ENCODE data around the gene MPZL3. TPM values are rescaled to one million over a fixed set of nuclear protein-coding genes. Genes with fewer than 3 reads are reported as not detected.
"Not testable (repeated sequence)": the region's sequence is repeated elsewhere in the genome, so short reads cannot be mapped to it uniquely, and the experiment has no call there.

The MPZL3 gene
- total RNA-seq, 1 experiment from 2014 or later, result not detected

- Histone ChIP-seq H3K9me3 (replicated peaks) (no peaks in the 10 kb centered on the region), H3K27ac (no peak overlapping the region), H3K27me3 (replicated peaks) (no peaks in the 10 kb centered on the region; the same call in 1 of the 2 replicates), H3K36me3 (no peaks in the 10 kb centered on the region), H3K4me3 (no peak overlapping the region), H3K4me1 (replicated peaks) (no peaks in the 10 kb centered on the region)
- DNase-seq (ENCODE audit: low read depth in 1 of 2, low spot score in 2 of 2), result no peak
Measured at GRCh38 chr11:118206391-118207031, 45.7 kb downstream of the MPZL3 start.

GRCh38 chr11:118205606-118206378, 46.4 kb downstream of the MPZL3 start:
- Histone ChIP-seq H3K27ac (no peak overlapping the region), H3K4me3 (no peak overlapping the region), H3K9me3 (replicated peaks) (no peaks in the 10 kb centered on the region), H3K27me3 (replicated peaks) (no peaks in the 10 kb centered on the region; the same call in 1 of the 2 replicates), H3K4me1 (replicated peaks) (no peaks in the 10 kb centered on the region), H3K36me3 (no peaks in the 10 kb centered on the region)
- DNase-seq (ENCODE audit: low read depth in 1 of 2, low spot score in 2 of 2), result no peak

- no peak overlapping the region for H3K4me3 ChIP-seq
- DNase-seq (ENCODE audit: low read depth in 1 of 2, low spot score in 2 of 2), result no peak
- no peak overlapping the region for H3K27ac ChIP-seq
- H3K27me3 ChIP-seq (replicated peaks), result no peaks in the 10 kb centered on the region; the same call in 1 of the 2 replicates
- no peaks in the 10 kb centered on the region for H3K4me1 ChIP-seq (replicated peaks)
- H3K36me3 ChIP-seq, result no peaks in the 10 kb centered on the region
- no peaks in the 10 kb centered on the region for H3K9me3 ChIP-seq (replicated peaks)
Measured at GRCh38 chr11:118202599-118203422, 49.4 kb downstream of the MPZL3 start.

- Histone ChIP-seq H3K4me1 (replicated peaks) (no peaks in the 10 kb centered on the region), H3K27me3 (replicated peaks) (no peaks in the 10 kb centered on the region; the same call in 1 of the 2 replicates), H3K9me3 (replicated peaks) (no peaks in the 10 kb centered on the region), H3K27ac (no peak overlapping the region), H3K4me3 (no peak overlapping the region), H3K36me3 (no peaks in the 10 kb centered on the region)
- DNase-seq (ENCODE audit: low read depth in 1 of 2, low spot score in 2 of 2), result no peak
Measured at GRCh38 chr11:118201966-118202365, 50.2 kb downstream of the MPZL3 start.

- no peaks in the 10 kb centered on the region for H3K4me1 ChIP-seq (replicated peaks)
- H3K4me3 ChIP-seq, result no peak overlapping the region
- no peaks in the 10 kb centered on the region for H3K36me3 ChIP-seq
- no peaks in the 10 kb centered on the region for H3K9me3 ChIP-seq (replicated peaks)
- DNase-seq (ENCODE audit: low read depth in 1 of 2, low spot score in 2 of 2), result no peak
- no peak overlapping the region for H3K27ac ChIP-seq
- H3K27me3 ChIP-seq (replicated peaks), result no peaks in the 10 kb centered on the region
Measured at GRCh38 chr11:118200901-118201680, 51.1 kb downstream of the MPZL3 start.

- H3K36me3 ChIP-seq, result no peaks in the 10 kb centered on the region
- H3K27me3 ChIP-seq (replicated peaks), result no peaks in the 10 kb centered on the region
- H3K9me3 ChIP-seq (replicated peaks), result no peaks in the 10 kb centered on the region
- H3K4me3 ChIP-seq, result no peak overlapping the region
- H3K4me1 ChIP-seq (replicated peaks), result no peaks in the 10 kb centered on the region
- no peak overlapping the region for H3K27ac ChIP-seq
- DNase-seq (ENCODE audit: low read depth in 1 of 2, low spot score in 2 of 2), result no peak
Measured at GRCh38 chr11:118200497-118200896, 51.7 kb downstream of the MPZL3 start.

GRCh38 chr11:118199135-118199534, 53.0 kb downstream of the MPZL3 start:
- Histone ChIP-seq H3K4me1 (replicated peaks) (no peaks in the 10 kb centered on the region), H3K4me3 (no peak overlapping the region), H3K9me3 (replicated peaks) (no peaks in the 10 kb centered on the region), H3K27ac (no peak overlapping the region), H3K36me3 (no peaks in the 10 kb centered on the region), H3K27me3 (replicated peaks) (no peaks in the 10 kb centered on the region)
- DNase-seq (ENCODE audit: low read depth in 1 of 2, low spot score in 2 of 2), result no peak

- H3K27me3 ChIP-seq (replicated peaks), result no peaks in the 10 kb centered on the region
- no peaks in the 10 kb centered on the region for H3K36me3 ChIP-seq
- no peaks in the 10 kb centered on the region for H3K4me1 ChIP-seq (replicated peaks)
- no peak overlapping the region for H3K4me3 ChIP-seq
- H3K27ac ChIP-seq, result no peak overlapping the region
- H3K9me3 ChIP-seq (replicated peaks), result no peaks in the 10 kb centered on the region
- peak; percentile 22 to 55 for DNase-seq (ENCODE audit: low read depth in 1 of 2, low spot score in 2 of 2)
Measured at GRCh38 chr11:118198370-118198769, 53.8 kb downstream of the MPZL3 start.

GRCh38 chr11:118194835-118195627, 57.1 kb downstream of the MPZL3 start:
- Histone ChIP-seq H3K4me3 (no peak overlapping the region), H3K36me3 (no peaks in the 10 kb centered on the region), H3K9me3 (replicated peaks) (no peaks in the 10 kb centered on the region), H3K4me1 (replicated peaks) (no peaks in the 10 kb centered on the region), H3K27me3 (replicated peaks) (no peaks in the 10 kb centered on the region), H3K27ac (no peak overlapping the region)
- DNase-seq (ENCODE audit: low read depth in 1 of 2, low spot score in 2 of 2), result no peak

GRCh38 chr11:118193910-118194566, 58.1 kb downstream of the MPZL3 start:
- no peaks in the 10 kb centered on the region for H3K27me3 ChIP-seq (replicated peaks)
- no peak overlapping the region for H3K4me3 ChIP-seq
- DNase-seq (ENCODE audit: low read depth in 1 of 2, low spot score in 2 of 2), result no peak
- no peak overlapping the region for H3K27ac ChIP-seq
- no peaks in the 10 kb centered on the region for H3K36me3 ChIP-seq
- no peaks in the 10 kb centered on the region for H3K9me3 ChIP-seq (replicated peaks)
- no peaks in the 10 kb centered on the region for H3K4me1 ChIP-seq (replicated peaks)

GRCh38 chr11:118192817-118193216, 59.3 kb downstream of the MPZL3 start:
- not testable (repeated sequence) for H3K4me1 ChIP-seq (replicated peaks); H3K27ac ChIP-seq; DNase-seq (ENCODE audit: low read depth in 1 of 2, low spot score in 2 of 2); H3K27me3 ChIP-seq (replicated peaks); H3K36me3 ChIP-seq; H3K9me3 ChIP-seq (replicated peaks); H3K4me3 ChIP-seq

- not testable (repeated sequence) for H3K4me3 ChIP-seq; H3K36me3 ChIP-seq; H3K4me1 ChIP-seq (replicated peaks); DNase-seq (ENCODE audit: low read depth in 1 of 2, low spot score in 2 of 2); H3K27ac ChIP-seq; H3K27me3 ChIP-seq (replicated peaks); H3K9me3 ChIP-seq (replicated peaks)
Measured at GRCh38 chr11:118190942-118191506, 61.1 kb downstream of the MPZL3 start.

Data from SJSA1 (cell line).